Pericardium fibroblast (primary cell): ENCODE measurements around the gene HTR1B. TPM values are rescaled to one million over a fixed set of nuclear protein-coding genes. Genes with fewer than 3 reads are reported as not detected.

Source experiments
- total RNA-seq: library from RNA; depleted of rRNA; stranded (reverse); fragments of >200 nt; gene quantifications from 2 replicates; pipeline ENCODE4 v1.2.3, GENCODE V29; 2015

The HTR1B gene, protein sequence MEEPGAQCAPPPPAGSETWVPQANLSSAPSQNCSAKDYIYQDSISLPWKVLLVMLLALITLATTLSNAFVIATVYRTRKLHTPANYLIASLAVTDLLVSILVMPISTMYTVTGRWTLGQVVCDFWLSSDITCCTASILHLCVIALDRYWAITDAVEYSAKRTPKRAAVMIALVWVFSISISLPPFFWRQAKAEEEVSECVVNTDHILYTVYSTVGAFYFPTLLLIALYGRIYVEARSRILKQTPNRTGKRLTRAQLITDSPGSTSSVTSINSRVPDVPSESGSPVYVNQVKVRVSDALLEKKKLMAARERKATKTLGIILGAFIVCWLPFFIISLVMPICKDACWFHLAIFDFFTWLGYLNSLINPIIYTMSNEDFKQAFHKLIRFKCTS
- 0.12 TPM in 1 of 2 replicates, not detected in the other for total RNA-seq

GRCh38 chr6:77463308-77463860, at the start of gene HTR1B:
Gene HTR1B, minus strand, starts transcription at chr6:77463491. Its CDS starts 88 bp downstream, at chr6:77463403.

Other genes starting within 250 kb of the HTR1B start
- gene MEI4, start 189.5 kb upstream of the HTR1B start, total RNA-seq = not detected in 2 replicates